Activated B cell treated with CpG ODN at 0.5 μM for 24 hours (primary cell): Measurements from ENCODE around the gene ETV6. TPM values are rescaled to one million over a fixed set of nuclear protein-coding genes. Genes with fewer than 3 reads are reported as not detected.

ENCODE experiments used
- ATAC-seq: fragments of 200-7000 bp; cut with Tn5 transposase; one replicate; pipeline ENCODE4 v1.10.0; 2021; ENCODE audit warnings: low read depth, mild to moderate bottlenecking, moderate library complexity
- CTCF ChIA-PET: fragments of 350-600 bp; sonication (Branson Sonifier 250); formaldehyde crosslinking; loops from one replicate; lab custom pipeline; 2021; ENCODE audit warnings: antibody characterized with exemption; lab: Charles Lee
- POLR2A ChIA-PET: fragments of 350-600 bp; sonication (Branson Sonifier 250); formaldehyde crosslinking; loops from one replicate; lab custom pipeline; 2021; ENCODE audit warnings: antibody characterized with exemption; lab: Charles Lee
- DNase-seq: peaks from one replicate; pipeline ENCODE4 v3.0.0; 2022
- H3K27ac Mint-ChIP-seq: one replicate; pipeline ENCODE4 v1.8.0; 2020; ENCODE audit warnings: mixed read lengths
- H3K27me3 Mint-ChIP-seq: one replicate; pipeline ENCODE4 v1.8.0; 2021; ENCODE audit warnings: mixed read lengths
- H3K36me3 Mint-ChIP-seq: one replicate; pipeline ENCODE4 v1.8.0; 2021; ENCODE audit warnings: low read depth, mixed read lengths
- H3K4me1 Mint-ChIP-seq: one replicate; pipeline ENCODE4 v1.8.0; 2021; ENCODE audit warnings: mixed read lengths
- H3K4me3 Mint-ChIP-seq: one replicate; pipeline ENCODE4 v1.8.0; 2020; ENCODE audit warnings: mild to moderate bottlenecking, mixed read lengths
- H3K9me3 Mint-ChIP-seq: one replicate; pipeline ENCODE4 v1.8.0; 2020; ENCODE audit warnings: mixed read lengths
- intact Hi-C: fragments of 100-400 bp; cut with micrococcal nuclease; formaldehyde crosslinking; loops from one replicate; pipeline ENCODE4 v1.15.1; 2024
- total RNA-seq: library from RNA; stranded (reverse); gene quantifications from 2 replicates; pipeline ENCODE4 v1.2.3, GENCODE V29; 2022
- TF ChIP-seq, protein P1 (sequence below): fragments of 200-600 bp; IDR thresholded peaks from one replicate; pipeline ENCODE4 v1.8.0; 2022; ENCODE audit warnings: antibody characterized with exemption, mild to moderate bottlenecking

The ETV6 gene
- total RNA-seq, 1 donor from 2014 or later: 130 TPM

DNA sequence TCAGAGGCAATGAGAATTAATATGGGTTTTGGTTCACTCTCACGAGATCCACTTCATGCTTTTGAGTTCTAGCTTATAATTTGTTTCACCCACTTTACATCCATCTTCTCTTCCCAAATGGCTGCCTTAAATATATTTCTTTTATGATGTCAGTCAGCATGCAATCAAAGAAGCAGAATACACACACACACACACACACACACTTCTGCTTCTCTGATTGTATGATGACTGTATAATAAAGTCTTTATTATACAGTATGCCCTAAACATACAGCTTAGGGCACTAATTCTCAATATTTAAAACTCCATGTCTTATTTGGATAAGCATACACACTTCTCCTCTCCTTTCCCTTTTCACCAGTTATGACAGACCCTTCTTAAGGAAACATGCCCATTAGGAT lies 6.7 kb upstream of the ETV6 start:
- H3K27ac Mint-ChIP-seq: no peak overlapping the region
- TF ChIP-seq, protein P1, sequence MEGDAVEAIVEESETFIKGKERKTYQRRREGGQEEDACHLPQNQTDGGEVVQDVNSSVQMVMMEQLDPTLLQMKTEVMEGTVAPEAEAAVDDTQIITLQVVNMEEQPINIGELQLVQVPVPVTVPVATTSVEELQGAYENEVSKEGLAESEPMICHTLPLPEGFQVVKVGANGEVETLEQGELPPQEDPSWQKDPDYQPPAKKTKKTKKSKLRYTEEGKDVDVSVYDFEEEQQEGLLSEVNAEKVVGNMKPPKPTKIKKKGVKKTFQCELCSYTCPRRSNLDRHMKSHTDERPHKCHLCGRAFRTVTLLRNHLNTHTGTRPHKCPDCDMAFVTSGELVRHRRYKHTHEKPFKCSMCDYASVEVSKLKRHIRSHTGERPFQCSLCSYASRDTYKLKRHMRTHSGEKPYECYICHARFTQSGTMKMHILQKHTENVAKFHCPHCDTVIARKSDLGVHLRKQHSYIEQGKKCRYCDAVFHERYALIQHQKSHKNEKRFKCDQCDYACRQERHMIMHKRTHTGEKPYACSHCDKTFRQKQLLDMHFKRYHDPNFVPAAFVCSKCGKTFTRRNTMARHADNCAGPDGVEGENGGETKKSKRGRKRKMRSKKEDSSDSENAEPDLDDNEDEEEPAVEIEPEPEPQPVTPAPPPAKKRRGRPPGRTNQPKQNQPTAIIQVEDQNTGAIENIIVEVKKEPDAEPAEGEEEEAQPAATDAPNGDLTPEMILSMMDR: no peak
- no peaks in the 10 kb centered on the region for H3K36me3 Mint-ChIP-seq
- no peaks in the 10 kb centered on the region for H3K9me3 Mint-ChIP-seq
- DNase-seq (no peak), ATAC-seq (no peak)
- POLR2A ChIA-PET: interaction anchor here (0.6 to 0.8 kb wide), 2 partner anchors 16 to 1451 kb away, joined by 3 to 4 read pairs; no protein-coding TSS in a partner anchor
- H3K4me1 Mint-ChIP-seq: peaks cover 15% of the 10 kb centered on the region
- CTCF ChIA-PET: interaction anchor here (1.6 kb wide), 1 partner anchor 390 kb away, joined by 11 read pairs; no protein-coding TSS in a partner anchor
- no peak overlapping the region for H3K4me3 Mint-ChIP-seq
- no peaks in the 10 kb centered on the region for H3K27me3 Mint-ChIP-seq
- intact Hi-C loops: no loop called here

DNA sequence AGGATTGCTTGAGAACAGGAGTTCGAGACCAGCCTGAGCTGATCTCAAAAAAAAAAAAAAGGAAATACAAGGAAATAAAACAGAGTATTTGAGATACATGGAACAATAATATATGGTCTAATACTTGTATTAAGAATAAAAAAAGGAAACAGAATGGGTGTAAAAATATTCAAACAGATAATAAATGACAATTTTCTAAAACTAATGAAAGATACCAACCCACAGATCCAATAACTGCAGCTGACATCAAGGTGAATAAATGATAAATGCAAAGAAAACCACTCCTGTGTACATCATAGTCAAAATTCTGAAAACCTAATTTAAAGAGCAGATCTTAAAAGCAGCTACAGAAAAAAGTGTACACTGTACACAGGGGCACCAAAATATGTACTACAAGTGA lies 4.1 kb upstream of the ETV6 start:
- ATAC-seq: no peak
- TF ChIP-seq, protein P1: no peak
- H3K36me3 Mint-ChIP-seq: peaks cover 8% of the 10 kb centered on the region
- DNase-seq: no peak
- peak overlapping the region; percentile 7 for H3K27ac Mint-ChIP-seq
- no peak overlapping the region for H3K4me3 Mint-ChIP-seq
- intact Hi-C loops: loop anchor here (5.0 kb wide), 1 partner anchor 1457 kb away; the partner anchor contains the start of gene GSG1
- CTCF ChIA-PET: interaction anchor here (2.4 kb wide), 1 partner anchor 388 kb away, joined by 7 read pairs; no protein-coding TSS in a partner anchor
- no peaks in the 10 kb centered on the region for H3K27me3 Mint-ChIP-seq
- peaks cover 5% of the 10 kb centered on the region for H3K4me1 Mint-ChIP-seq
- POLR2A ChIA-PET: no interaction called here
- H3K9me3 Mint-ChIP-seq: no peaks in the 10 kb centered on the region

DNA sequence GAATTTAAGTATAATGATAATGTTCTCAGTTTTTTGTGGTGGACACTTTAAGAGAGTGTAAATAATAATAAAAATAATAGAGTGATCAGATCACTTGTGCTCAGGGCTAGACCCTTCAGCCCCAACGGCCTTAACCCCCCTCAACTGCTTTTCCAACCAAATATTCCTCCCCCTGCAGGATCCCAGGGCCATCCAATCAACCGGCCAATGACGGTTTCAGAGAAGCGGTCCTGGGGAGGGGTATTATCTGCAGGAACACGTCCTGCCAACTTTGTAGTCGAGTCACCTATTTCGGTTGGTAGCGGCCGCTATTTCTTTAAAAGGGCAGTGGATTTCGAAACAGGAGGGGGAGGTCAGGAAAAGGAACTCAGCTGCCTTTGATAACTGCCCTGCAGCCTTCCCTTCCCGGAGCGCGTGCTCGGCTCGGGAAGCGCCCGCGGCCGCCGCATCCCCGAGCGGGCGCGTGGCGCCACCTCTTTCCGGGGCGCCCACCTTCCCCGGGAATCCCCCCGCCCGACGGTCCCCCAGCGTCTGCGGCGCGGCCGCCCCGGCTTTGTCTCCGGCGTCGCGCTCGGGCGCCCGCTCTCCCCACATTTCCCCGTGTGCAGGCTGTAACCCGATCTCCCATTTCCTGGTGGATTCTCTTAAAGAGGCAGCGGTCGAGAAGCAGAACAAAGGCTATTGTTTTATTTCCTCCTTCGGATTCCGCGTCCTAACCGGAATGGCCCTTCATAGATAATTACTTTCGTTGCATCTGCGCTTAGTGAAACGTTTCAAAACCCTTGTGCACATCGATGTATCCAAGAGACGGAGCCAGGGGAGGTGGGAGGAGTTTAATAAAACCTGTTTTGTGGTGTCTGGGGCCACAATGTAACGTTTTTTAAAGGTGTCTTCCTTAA lies 711 bp upstream of the ETV6 start:
- peaks cover 15% of the 10 kb centered on the region for H3K36me3 Mint-ChIP-seq
- ATAC-seq (peak; percentile 42), DNase-seq (peak; percentile 64)
- peaks cover 27% of the 10 kb centered on the region for H3K4me1 Mint-ChIP-seq
- peak overlapping the region; percentile 98 for H3K27ac Mint-ChIP-seq
- ChIA-PET CTCF (interaction anchor here (0.6 to 2.0 kb wide), 4 partner anchors 162 to 384 kb away, joined by 3 to 17 read pairs (median 3); no protein-coding TSS in a partner anchor), POLR2A (interaction anchor here (0.5 to 7.7 kb wide), 28 partner anchors 9 to 1077 kb away, joined by 3 to 158 read pairs (median 8); partner anchors contain the start of gene BORCS5)
- peak overlapping the region; percentile 95 for H3K4me3 Mint-ChIP-seq
- no peaks in the 10 kb centered on the region for H3K9me3 Mint-ChIP-seq
- TF ChIP-seq, protein P1: no peak
- H3K27me3 Mint-ChIP-seq: no peaks in the 10 kb centered on the region
- intact Hi-C loops: loop anchor here (1.0 to 5.0 kb wide), 10 partner anchors 8 to 1454 kb away; partner anchors contain the start of genes BORCS5 and GSG1

DNA sequence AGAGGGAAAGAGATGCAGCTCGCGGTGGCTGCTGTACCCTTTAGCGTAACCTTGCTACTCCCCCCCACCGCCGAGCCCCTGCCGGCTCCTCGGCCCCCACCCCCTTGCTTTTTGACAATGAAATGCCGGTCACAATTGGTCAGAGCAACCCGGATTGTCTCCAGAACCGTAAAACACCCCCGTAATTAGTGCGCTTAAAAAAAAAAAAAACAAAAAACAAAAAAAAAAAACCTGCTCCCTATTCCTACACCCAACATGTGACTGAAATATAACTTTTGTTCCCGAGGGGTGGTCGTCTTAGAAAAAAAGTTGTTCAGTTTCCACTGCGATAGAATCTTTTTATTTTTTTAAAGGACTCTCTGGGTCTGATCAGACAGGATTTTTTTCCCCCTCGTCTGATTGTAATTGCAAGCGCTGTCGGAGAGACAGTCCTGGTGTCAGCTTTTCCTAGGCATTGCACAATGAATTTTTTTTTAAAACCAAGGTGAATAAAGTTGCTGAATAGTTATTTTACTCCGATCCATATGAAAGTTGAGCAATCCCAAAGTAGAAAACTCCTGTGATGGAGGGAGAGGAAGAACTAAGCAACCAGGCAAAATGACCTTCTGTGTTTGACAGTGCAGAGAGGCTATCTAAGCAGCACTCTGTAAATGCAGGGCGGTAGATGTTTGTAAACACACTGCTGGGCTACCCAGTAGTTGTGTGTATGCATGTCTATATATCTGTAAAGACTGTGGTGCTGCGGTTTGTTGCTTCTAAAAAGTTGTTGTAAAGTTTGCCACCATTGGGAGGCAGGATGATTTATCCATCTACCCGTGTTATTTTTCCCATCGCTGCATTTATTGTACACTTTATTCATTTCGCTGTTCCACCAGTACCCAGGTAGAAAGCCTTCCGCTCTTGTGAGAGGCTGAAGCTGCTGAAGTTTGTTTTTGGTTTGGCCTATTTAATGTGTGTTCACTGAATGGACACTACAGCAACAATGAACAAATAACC lies 1.1 kb downstream of the ETV6 start:
- intact Hi-C loops: loop anchor here (1.0 to 2.0 kb wide), 4 partner anchors 69 to 162 kb away; no protein-coding TSS in a partner anchor
- no peaks in the 10 kb centered on the region for H3K9me3 Mint-ChIP-seq
- TF ChIP-seq, protein P1: no peak
- peak overlapping the region; percentile 98 for H3K27ac Mint-ChIP-seq
- H3K27me3 Mint-ChIP-seq: no peaks in the 10 kb centered on the region
- no peak for ATAC-seq
- ChIA-PET CTCF (interaction anchor here (1.2 to 2.0 kb wide), 3 partner anchors 89 to 382 kb away, joined by 3 to 17 read pairs (median 7); no protein-coding TSS in a partner anchor), POLR2A (interaction anchor here (0.6 to 7.7 kb wide), 35 partner anchors 9 to 1981 kb away, joined by 3 to 158 read pairs (median 7); partner anchors contain the start of gene BORCS5)
- DNase-seq: no peak
- peaks cover 45% of the 10 kb centered on the region for H3K4me1 Mint-ChIP-seq
- peaks cover 15% of the 10 kb centered on the region for H3K36me3 Mint-ChIP-seq
- peak overlapping the region; percentile 99 for H3K4me3 Mint-ChIP-seq
